Measurements from ENCODE around the gene PROK1. TPM values are rescaled to one million over a fixed set of nuclear protein-coding genes. Genes with fewer than 3 reads are reported as not detected.
"Not testable (repeated sequence)": the region's sequence is repeated elsewhere in the genome, so short reads cannot be mapped to it uniquely, and the experiment has no call there.

PROK1 gene
- total RNA-seq, 2 donors from 2014 or later: 0.20 TPM; not detected in 1

DNA sequence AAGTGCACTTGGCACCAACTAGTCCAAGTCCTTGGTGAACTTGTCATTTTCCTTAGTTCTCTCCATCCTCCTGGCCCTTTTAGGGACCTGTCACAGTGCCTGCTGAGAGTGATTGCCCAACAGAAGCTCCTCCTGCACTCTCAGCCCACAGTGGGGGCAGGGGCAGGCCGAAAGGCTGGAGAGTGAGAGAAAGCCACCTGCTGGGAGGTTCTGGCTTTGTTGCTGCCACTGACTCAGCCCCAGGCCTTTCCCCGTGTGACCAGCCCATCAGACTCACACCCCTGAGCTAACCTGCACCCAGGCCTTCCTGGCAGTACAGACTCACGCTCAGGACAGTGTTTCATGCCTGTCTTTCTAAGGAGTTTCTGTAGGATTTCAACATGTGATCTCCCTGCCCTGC, 17.1 kb upstream of the PROK1 start:
- TF ChIP-seq, protein P1, sequence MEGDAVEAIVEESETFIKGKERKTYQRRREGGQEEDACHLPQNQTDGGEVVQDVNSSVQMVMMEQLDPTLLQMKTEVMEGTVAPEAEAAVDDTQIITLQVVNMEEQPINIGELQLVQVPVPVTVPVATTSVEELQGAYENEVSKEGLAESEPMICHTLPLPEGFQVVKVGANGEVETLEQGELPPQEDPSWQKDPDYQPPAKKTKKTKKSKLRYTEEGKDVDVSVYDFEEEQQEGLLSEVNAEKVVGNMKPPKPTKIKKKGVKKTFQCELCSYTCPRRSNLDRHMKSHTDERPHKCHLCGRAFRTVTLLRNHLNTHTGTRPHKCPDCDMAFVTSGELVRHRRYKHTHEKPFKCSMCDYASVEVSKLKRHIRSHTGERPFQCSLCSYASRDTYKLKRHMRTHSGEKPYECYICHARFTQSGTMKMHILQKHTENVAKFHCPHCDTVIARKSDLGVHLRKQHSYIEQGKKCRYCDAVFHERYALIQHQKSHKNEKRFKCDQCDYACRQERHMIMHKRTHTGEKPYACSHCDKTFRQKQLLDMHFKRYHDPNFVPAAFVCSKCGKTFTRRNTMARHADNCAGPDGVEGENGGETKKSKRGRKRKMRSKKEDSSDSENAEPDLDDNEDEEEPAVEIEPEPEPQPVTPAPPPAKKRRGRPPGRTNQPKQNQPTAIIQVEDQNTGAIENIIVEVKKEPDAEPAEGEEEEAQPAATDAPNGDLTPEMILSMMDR (conservative IDR thresholded peaks at IDR 0.05): peak; percentile 58
- Histone ChIP-seq H3K4me3 (ENCODE audit: low read length) (no peak overlapping the region), H3K36me3 (ENCODE audit: control insufficient read depth, insufficient read depth, low read length) (no peaks in the 10 kb centered on the region), H3K9ac (ENCODE audit: extremely low read depth, low read length, poor library complexity, severe bottlenecking) (no peak overlapping the region), H3K27ac (ENCODE audit: low read depth, low read length) (no peak overlapping the region), H3K9me3 (ENCODE audit: control insufficient read depth, low read length) (no peaks in the 10 kb centered on the region), H3K4me1 (ENCODE audit: control insufficient read depth, insufficient read depth, low read length) (peaks cover 4% of the 10 kb centered on the region), H3K27me3 (ENCODE audit: control insufficient read depth, insufficient read depth, low read length, poor library complexity, severe bottlenecking) (no peaks in the 10 kb centered on the region)
- Mint-ChIP-seq H3K4me3 (no peak overlapping the region), H3K27ac (peak overlapping the region; percentile 90), H3K9me3 (no peaks in the 10 kb centered on the region), H3K36me3 (ENCODE audit: low read depth) (no peaks in the 10 kb centered on the region), H3K27me3 (ENCODE audit: insufficient read depth) (no peaks in the 10 kb centered on the region), H3K4me1 (peaks cover 38% of the 10 kb centered on the region)
- 17 to 20% methylated on average over 2 to 3 of the region's 3 CpGs for WGBS, 2 experiments (ENCODE audit: insufficient coverage in 1 of 2, insufficient read length in 1 of 2)
- DNase-seq: peak; percentile 96

DNA sequence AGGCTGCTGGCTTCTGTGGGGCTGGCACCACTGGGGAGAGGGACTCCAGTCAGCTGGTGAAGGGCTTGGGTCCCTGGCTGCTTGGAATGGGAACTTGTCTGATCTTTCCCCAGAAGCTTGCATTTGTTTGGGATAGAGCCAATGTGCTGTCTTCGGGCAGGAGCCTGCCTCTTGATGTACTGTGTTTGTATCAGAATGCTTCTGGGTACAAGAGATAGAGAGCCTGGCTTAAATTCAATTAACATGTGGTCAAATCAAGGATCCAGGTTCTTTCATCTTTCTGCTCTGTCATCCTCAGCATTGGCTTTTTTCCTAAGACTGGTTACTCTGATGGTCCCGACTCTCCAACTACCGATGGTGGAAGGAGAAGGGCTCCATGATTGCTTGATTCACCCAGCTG, 16.0 kb upstream of the PROK1 start:
- H3K9ac ChIP-seq (ENCODE audit: extremely low read depth, low read length, poor library complexity, severe bottlenecking): no peak overlapping the region
- Mint-ChIP-seq H3K4me3 (no peak overlapping the region), H3K27me3 (ENCODE audit: insufficient read depth) (no peaks in the 10 kb centered on the region), H3K36me3 (ENCODE audit: low read depth) (no peaks in the 10 kb centered on the region), H3K4me1 (peaks cover 45% of the 10 kb centered on the region), H3K9me3 (no peaks in the 10 kb centered on the region), H3K27ac (no peak overlapping the region)
- no peak overlapping the region for H3K4me3 ChIP-seq (ENCODE audit: low read length)
- no peaks in the 10 kb centered on the region for H3K36me3 ChIP-seq (ENCODE audit: control insufficient read depth, insufficient read depth, low read length)
- no peaks in the 10 kb centered on the region for H3K9me3 ChIP-seq (ENCODE audit: control insufficient read depth, low read length)
- 97 to 100% methylated on average over 2 to 3 of the region's 3 CpGs for WGBS, 2 experiments (ENCODE audit: insufficient coverage in 1 of 2, insufficient read length in 1 of 2)
- H3K27ac ChIP-seq (ENCODE audit: low read depth, low read length): no peak overlapping the region
- DNase-seq: no peak
- peaks cover 4% of the 10 kb centered on the region for H3K4me1 ChIP-seq (ENCODE audit: control insufficient read depth, insufficient read depth, low read length)
- H3K27me3 ChIP-seq (ENCODE audit: control insufficient read depth, insufficient read depth, low read length, poor library complexity, severe bottlenecking): no peaks in the 10 kb centered on the region
- TF ChIP-seq, protein P1 (conservative IDR thresholded peaks at IDR 0.05): no peak

DNA sequence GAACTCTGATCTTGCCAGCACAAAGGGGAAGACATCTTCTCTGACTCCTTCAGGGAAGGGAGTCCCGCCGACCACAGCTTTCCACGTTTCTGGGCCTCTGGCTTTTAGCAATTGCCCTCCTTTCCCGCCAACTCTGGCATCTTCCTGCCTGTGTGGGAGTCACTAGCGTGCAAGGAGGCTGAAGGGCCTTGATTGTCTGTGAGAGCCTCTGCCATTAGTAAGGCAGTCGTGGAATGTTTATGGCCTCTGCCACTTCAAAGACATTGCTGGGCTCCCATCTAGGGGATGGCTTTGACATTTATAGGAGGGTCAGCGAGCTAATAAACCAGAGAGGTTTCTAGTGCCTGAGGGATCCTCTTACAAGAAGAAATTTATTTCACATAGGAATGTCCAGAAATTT, 14.3 kb upstream of the PROK1 start:
- Histone ChIP-seq H3K9me3 (ENCODE audit: control insufficient read depth, low read length) (no peaks in the 10 kb centered on the region), H3K4me3 (ENCODE audit: low read length) (no peak overlapping the region), H3K27ac (ENCODE audit: low read depth, low read length) (no peak overlapping the region), H3K27me3 (ENCODE audit: control insufficient read depth, insufficient read depth, low read length, poor library complexity, severe bottlenecking) (no peaks in the 10 kb centered on the region), H3K9ac (ENCODE audit: extremely low read depth, low read length, poor library complexity, severe bottlenecking) (no peak overlapping the region), H3K4me1 (ENCODE audit: control insufficient read depth, insufficient read depth, low read length) (peaks cover 4% of the 10 kb centered on the region), H3K36me3 (ENCODE audit: control insufficient read depth, insufficient read depth, low read length) (no peaks in the 10 kb centered on the region)
- Mint-ChIP-seq H3K9me3 (no peaks in the 10 kb centered on the region), H3K27ac (no peak overlapping the region), H3K27me3 (ENCODE audit: insufficient read depth) (no peaks in the 10 kb centered on the region), H3K4me3 (no peak overlapping the region), H3K36me3 (ENCODE audit: low read depth) (no peaks in the 10 kb centered on the region), H3K4me1 (peaks cover 46% of the 10 kb centered on the region)
- peak; percentile 69 for DNase-seq
- WGBS, 2 experiments (ENCODE audit: insufficient coverage in 1 of 2, insufficient read length in 1 of 2): 80 to 87% methylated on average over 1 to 7 of the region's 7 CpGs
- TF ChIP-seq, protein P1 (conservative IDR thresholded peaks at IDR 0.05): no peak

DNA sequence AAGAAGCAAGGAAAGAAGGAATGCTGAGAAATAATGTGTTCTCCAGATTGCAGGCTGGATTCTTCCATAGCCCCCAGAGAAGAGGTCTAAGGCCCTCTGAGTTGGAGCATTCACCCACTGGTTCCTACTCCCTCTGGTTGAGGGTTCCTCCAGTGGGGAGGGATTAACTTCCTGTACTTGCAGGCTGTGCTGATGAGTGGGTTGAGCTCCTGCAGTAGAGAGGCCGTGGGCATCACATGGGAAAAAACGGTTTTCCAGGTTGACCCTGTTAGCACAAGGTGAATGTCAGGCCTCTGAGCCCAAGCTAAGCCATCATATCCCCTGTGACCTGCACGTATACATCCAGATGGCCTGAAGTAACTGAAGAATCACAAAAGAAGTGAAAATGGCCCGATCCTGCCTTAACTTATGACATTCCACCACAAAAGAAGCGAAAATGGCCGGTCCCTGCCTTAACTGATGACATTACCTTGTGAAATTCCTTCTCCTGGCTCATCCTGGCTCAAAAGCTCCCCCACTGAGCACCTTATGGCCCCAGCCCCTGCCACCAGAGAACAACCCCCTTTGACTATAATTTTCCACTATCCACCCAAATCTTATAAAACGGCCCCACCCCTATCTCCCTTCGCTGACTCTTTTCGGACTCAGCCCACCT, 13.2 kb upstream of the PROK1 start:
- not testable (repeated sequence) for H3K27ac ChIP-seq (ENCODE audit: low read depth, low read length); H3K27ac Mint-ChIP-seq; H3K27me3 ChIP-seq (ENCODE audit: control insufficient read depth, insufficient read depth, low read length, poor library complexity, severe bottlenecking); H3K36me3 ChIP-seq (ENCODE audit: control insufficient read depth, insufficient read depth, low read length); H3K4me1 ChIP-seq (ENCODE audit: control insufficient read depth, insufficient read depth, low read length); H3K4me3 ChIP-seq (ENCODE audit: low read length); H3K9ac ChIP-seq (ENCODE audit: extremely low read depth, low read length, poor library complexity, severe bottlenecking); H3K9me3 Mint-ChIP-seq; H3K36me3 Mint-ChIP-seq (ENCODE audit: low read depth); H3K27me3 Mint-ChIP-seq (ENCODE audit: insufficient read depth); H3K4me3 Mint-ChIP-seq; H3K9me3 ChIP-seq (ENCODE audit: control insufficient read depth, low read length)
- H3K4me1 Mint-ChIP-seq: peaks cover 51% of the 10 kb centered on the region
- 81 to 88% methylated on average over 7 to 9 of the region's 9 CpGs for WGBS, 2 experiments (ENCODE audit: insufficient coverage in 1 of 2, insufficient read length in 1 of 2)
- DNase-seq: peak; percentile 73
